Activated T-helper 1 cell treated with Interleukin-2 at 50 U/mL for 16 hours (primary cell): ENCODE results near the gene TMEM45A.
"Not testable (repeated sequence)": the region's sequence is repeated elsewhere in the genome, so short reads cannot be mapped to it uniquely, and the experiment has no call there.

Experiments
- DNase-seq: peaks from one replicate; pipeline ENCODE4 v3.0.0-alpha.2; 2020; ENCODE audit warnings: low read depth

TMEM45A gene

GRCh38 chr3:100492059-100493006 is at the start of gene TMEM45A:
Gene TMEM45A (plus strand): TSS chr3:100492619. CDS start chr3:100555212, 62,593 bp downstream.
- peak; percentile 53 for DNase-seq

GRCh38 chr3:100443690-100444089 is 48.7 kb upstream of the TMEM45A start:
- no peak for DNase-seq

- DNase-seq = not testable (repeated sequence)
Measured at GRCh38 chr3:100447067-100447466, 45.4 kb upstream of the TMEM45A start.

GRCh38 chr3:100448079-100448478 is 44.3 kb upstream of the TMEM45A start:
- no peak for DNase-seq

- no peak for DNase-seq
Measured at GRCh38 chr3:100449214-100449613, 43.2 kb upstream of the TMEM45A start.

GRCh38 chr3:100454677-100455076 is 37.7 kb upstream of the TMEM45A start:
- no peak for DNase-seq

GRCh38 chr3:100455841-100456550 is 36.4 kb upstream of the TMEM45A start:
- DNase-seq = no peak

- no peak for DNase-seq
Measured at GRCh38 chr3:100456745-100457144, 35.7 kb upstream of the TMEM45A start.

- DNase-seq = no peak
Measured at GRCh38 chr3:100457811-100458210, 34.6 kb upstream of the TMEM45A start.

GRCh38 chr3:100458814-100459213 is 33.6 kb upstream of the TMEM45A start:
- DNase-seq = no peak

- no peak for DNase-seq
Measured at GRCh38 chr3:100463002-100463401, 29.4 kb upstream of the TMEM45A start.

- no peak for DNase-seq
Measured at GRCh38 chr3:100463646-100464155, 28.7 kb upstream of the TMEM45A start.

- no peak for DNase-seq
Measured at GRCh38 chr3:100465892-100466777, 26.3 kb upstream of the TMEM45A start.

- DNase-seq = no peak
Measured at GRCh38 chr3:100467133-100467532, 25.3 kb upstream of the TMEM45A start.

GRCh38 chr3:100468676-100469075 is 23.7 kb upstream of the TMEM45A start:
- no peak for DNase-seq

GRCh38 chr3:100470951-100471350 is 21.5 kb upstream of the TMEM45A start:
- DNase-seq = no peak

GRCh38 chr3:100471444-100471843 is 21.0 kb upstream of the TMEM45A start:
- DNase-seq = no peak

GRCh38 chr3:100477851-100478360 is 14.5 kb upstream of the TMEM45A start:
- not testable (repeated sequence) for DNase-seq

GRCh38 chr3:100478521-100478920 is 13.9 kb upstream of the TMEM45A start:
- not testable (repeated sequence) for DNase-seq

GRCh38 chr3:100480081-100480480 is 12.3 kb upstream of the TMEM45A start:
- no peak for DNase-seq

- no peak for DNase-seq
Measured at GRCh38 chr3:100482176-100482575, 10.2 kb upstream of the TMEM45A start.

- DNase-seq = no peak
Measured at GRCh38 chr3:100483529-100483928, 8.9 kb upstream of the TMEM45A start.
